Tibial nerve (tissue), 4 donors: Measurements from ENCODE around the gene SDK2.

Experiments
- EP300 ChIP-seq, 2 donors: sonication (generic); formaldehyde crosslinking; IDR thresholded peaks; one replicate each; pipeline ENCODE4 v1.6.1; 2017; ENCODE audit warnings: antibody characterized with exemption in 2 of 2, mild to moderate bottlenecking in 1 of 2
- POLR2A ChIP-seq, 2 donors: fragments of 450-650 bp; IDR thresholded peaks; one replicate each; pipeline ENCODE4 v1.6.1; 2017; ENCODE audit warnings: antibody characterized with exemption in 2 of 2, mild to moderate bottlenecking in 2 of 2, moderate library complexity in 2 of 2
- TF ChIP-seq, protein P1 (sequence below), 5 experiments: fragments of 200-600 bp in 3 of 5; fragments of 450-650 bp in 2 of 5; sonication (generic) in 3 of 5; IDR thresholded peaks; one replicate each; pipeline ENCODE4 v1.5.1; 2016 to 2019; ENCODE audit warnings: antibody characterized with exemption in 5 of 5, mild to moderate bottlenecking in 3 of 5, moderate library complexity in 2 of 5

DNA sequence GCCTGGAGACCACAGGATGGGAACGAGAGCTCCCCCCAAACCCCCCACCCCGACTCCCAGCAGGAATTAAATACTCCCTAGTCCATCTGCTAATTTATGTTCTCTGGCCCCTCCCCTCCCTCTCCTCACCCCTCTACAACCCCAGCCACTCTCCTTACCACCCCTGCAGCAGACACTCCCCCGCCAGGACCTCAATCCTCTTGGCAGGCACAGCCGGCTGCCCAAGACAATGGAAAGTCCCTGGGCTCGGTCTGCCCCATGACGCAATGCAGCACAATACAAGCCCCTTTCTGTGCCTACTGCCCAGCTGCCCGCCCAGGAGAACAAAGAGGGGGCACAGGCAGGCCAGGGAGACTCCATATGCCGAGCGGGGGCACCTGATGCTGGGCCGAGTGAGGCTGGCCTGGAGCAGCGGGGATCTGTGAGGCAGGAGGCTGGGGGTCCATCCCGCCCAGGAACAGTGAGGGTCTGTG is 302.2 kb downstream of the SDK2 start:
- TF ChIP-seq, protein P1, sequence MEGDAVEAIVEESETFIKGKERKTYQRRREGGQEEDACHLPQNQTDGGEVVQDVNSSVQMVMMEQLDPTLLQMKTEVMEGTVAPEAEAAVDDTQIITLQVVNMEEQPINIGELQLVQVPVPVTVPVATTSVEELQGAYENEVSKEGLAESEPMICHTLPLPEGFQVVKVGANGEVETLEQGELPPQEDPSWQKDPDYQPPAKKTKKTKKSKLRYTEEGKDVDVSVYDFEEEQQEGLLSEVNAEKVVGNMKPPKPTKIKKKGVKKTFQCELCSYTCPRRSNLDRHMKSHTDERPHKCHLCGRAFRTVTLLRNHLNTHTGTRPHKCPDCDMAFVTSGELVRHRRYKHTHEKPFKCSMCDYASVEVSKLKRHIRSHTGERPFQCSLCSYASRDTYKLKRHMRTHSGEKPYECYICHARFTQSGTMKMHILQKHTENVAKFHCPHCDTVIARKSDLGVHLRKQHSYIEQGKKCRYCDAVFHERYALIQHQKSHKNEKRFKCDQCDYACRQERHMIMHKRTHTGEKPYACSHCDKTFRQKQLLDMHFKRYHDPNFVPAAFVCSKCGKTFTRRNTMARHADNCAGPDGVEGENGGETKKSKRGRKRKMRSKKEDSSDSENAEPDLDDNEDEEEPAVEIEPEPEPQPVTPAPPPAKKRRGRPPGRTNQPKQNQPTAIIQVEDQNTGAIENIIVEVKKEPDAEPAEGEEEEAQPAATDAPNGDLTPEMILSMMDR (IDR thresholded peaks at IDR 0.05) = no peak
- TF ChIP-seq POLR2A (IDR thresholded peaks at IDR 0.05) = peak in 1 of 2 donors; percentile 10
- peak; percentile 20 to 94 for TF ChIP-seq EP300 (IDR thresholded peaks at IDR 0.05)
